Psoas muscle (tissue), 8 donors: ENCODE measurements around the gene CAMK2B. TPM values are rescaled to one million over a fixed set of nuclear protein-coding genes. Genes with fewer than 3 reads are reported as not detected.

Experiments used
- ATAC-seq, 4 donors: fragments of 200-7000 bp; cut with Tn5 transposase; one replicate each; pipeline ENCODE4 v1.9.1; 2020; ENCODE audit warnings: moderate library complexity in 3 of 4, mild to moderate bottlenecking in 2 of 4
- DNase-seq, 2 donors: peaks; one replicate each; pipeline ENCODE4 v3.0.0-alpha.2; 2020
- H3K27ac ChIP-seq: fragments of 200-600 bp; one replicate; pipeline ENCODE4 v1.8.0; 2022
- H3K27me3 ChIP-seq, 3 donors: fragments of 200-600 bp in 1 of 3; one replicate each; pipeline versions ENCODE4 v1.6.1 to v1.8.0; 2013 to 2022; ENCODE audit warnings: low read length in 2 of 3, mild to moderate bottlenecking in 2 of 3, moderate library complexity in 1 of 3; ENCODE audit not compliant: insufficient read depth in 3 of 3
- H3K36me3 ChIP-seq, 2 donors: fragments of 200-600 bp in 1 of 2; one replicate each; pipeline versions ENCODE4 v1.6.1 to v1.8.0; 2013 to 2022; ENCODE audit warnings: low read depth in 1 of 2, mild to moderate bottlenecking in 1 of 2, moderate library complexity in 1 of 2; ENCODE audit not compliant: insufficient read depth in 1 of 2
- H3K4me1 ChIP-seq: fragments of 200-600 bp; one replicate; pipeline ENCODE4 v1.8.0; 2022
- H3K4me3 ChIP-seq: fragments of 200-600 bp; one replicate; pipeline ENCODE4 v1.8.0; 2022; ENCODE audit warnings: mild to moderate bottlenecking
- H3K9me3 ChIP-seq: fragments of 200-600 bp; one replicate; pipeline ENCODE4 v1.8.0; 2022
- CTCF ChIP-seq: fragments of 200-600 bp; IDR thresholded peaks from one replicate; pipeline ENCODE4 v1.8.0; 2022; ENCODE audit warnings: antibody characterized with exemption
- WGBS, 3 donors: extraction: QIAGEN DNeasy Blood & Tissue Kit; methylation state at CpG; one replicate each; pipeline versions ENCODE4 v1.1.6 to v1.1.7; 2013; 5-methylcytosine and 5-hydroxymethylcytosine counted together
- intact Hi-C, 2 donors: fragments of 100-400 bp; cut with DNase I; formaldehyde crosslinking; loops; one replicate each; pipeline versions ENCODE4 v1.11.0 to v1.14.2; 2022
- polyA plus RNA-seq, 3 donors: library from polyadenylated mRNA; stranded (reverse); fragments of 200-250 nt; gene quantifications; one replicate each; pipeline ENCODE4 v1.2.3, GENCODE V29; 2013
- total RNA-seq, 4 donors: library from RNA; stranded (reverse); fragmentation: NEBNext Ultra II Directional in 2 of 4; extraction: Animal tissue kit (Norgen Biotek cat#: 25700) in 2 of 4; gene quantifications; one replicate each; pipeline versions ENCODE4 v1.2.1 to v1.2.4, GENCODE V29; 2021 to 2023
- donor health status: healthy with polysubstance abuse.
- donor health status: DM: no; HTN: no; CAD: no; lungs with moderate emphysema.
- donor health status: Bipolar disorder and iron deficiency.
- donor health status: healthy.
- donor health status: DM: yes; HTN: yes; CAD: no.
- donor health status: DM: no; HTN: no; CAD: no.
- donor health status: DM: no; HTN: no; CAD: no.
- donor health status: DM: yes; HTN: yes; CAD: no.

The CAMK2B gene
- total and polyA plus RNA-seq, 7 donors = 14.5 to 81.4 (median 50.0) TPM

GRCh38 chr7:44267178-44267577, 58.2 kb downstream of the CAMK2B start:
- Histone ChIP-seq H3K9me3 (no peaks in the 10 kb centered on the region), H3K27me3 (no peaks in the 10 kb centered on the region), H3K36me3 (no peaks in the 10 kb centered on the region), H3K27ac (no peak overlapping the region), H3K4me1 (peaks cover 73% of the 10 kb centered on the region), H3K4me3 (no peak overlapping the region)
- no peak for DNase-seq
- TF ChIP-seq CTCF = no peak
- 92 to 100% (median 94%) methylated on average over 3 of the region's 3 CpGs for WGBS, 3 donors
- intact Hi-C loops = no loop called here
- no peak for ATAC-seq

GRCh38 chr7:44266526-44266925, 58.9 kb downstream of the CAMK2B start:
- H3K27ac ChIP-seq = peak overlapping the region; percentile 32
- intact Hi-C loops = no loop called here
- no peaks in the 10 kb centered on the region for H3K27me3 ChIP-seq
- H3K4me1 ChIP-seq = peaks cover 79% of the 10 kb centered on the region
- TF ChIP-seq CTCF = no peak
- peaks cover 0 to 4% of the 10 kb centered on the region in 2 donors for H3K36me3 ChIP-seq
- DNase-seq = no peak
- H3K4me3 ChIP-seq = no peak overlapping the region
- H3K9me3 ChIP-seq = no peaks in the 10 kb centered on the region
- no peak for ATAC-seq
- WGBS, 3 donors = 87 to 94% (median 89%) methylated on average over 8 of the region's 8 CpGs

GRCh38 chr7:44265728-44266127, 59.7 kb downstream of the CAMK2B start:
- intact Hi-C loops = no loop called here
- no peak for TF ChIP-seq CTCF
- WGBS, 3 donors = 31 to 41% (median 34%) methylated on average over 8 of the region's 8 CpGs
- DNase-seq = no peak
- H3K27ac ChIP-seq = peak overlapping the region; percentile 32
- no peaks in the 10 kb centered on the region for H3K9me3 ChIP-seq
- H3K4me1 ChIP-seq = peaks cover 79% of the 10 kb centered on the region
- peak in 2 of 4 donors; percentile 33 to 44 for ATAC-seq
- H3K4me3 ChIP-seq = no peak overlapping the region
- no peaks in the 10 kb centered on the region for H3K27me3 ChIP-seq
- peaks cover 0 to 4% of the 10 kb centered on the region in 2 donors for H3K36me3 ChIP-seq

DNA sequence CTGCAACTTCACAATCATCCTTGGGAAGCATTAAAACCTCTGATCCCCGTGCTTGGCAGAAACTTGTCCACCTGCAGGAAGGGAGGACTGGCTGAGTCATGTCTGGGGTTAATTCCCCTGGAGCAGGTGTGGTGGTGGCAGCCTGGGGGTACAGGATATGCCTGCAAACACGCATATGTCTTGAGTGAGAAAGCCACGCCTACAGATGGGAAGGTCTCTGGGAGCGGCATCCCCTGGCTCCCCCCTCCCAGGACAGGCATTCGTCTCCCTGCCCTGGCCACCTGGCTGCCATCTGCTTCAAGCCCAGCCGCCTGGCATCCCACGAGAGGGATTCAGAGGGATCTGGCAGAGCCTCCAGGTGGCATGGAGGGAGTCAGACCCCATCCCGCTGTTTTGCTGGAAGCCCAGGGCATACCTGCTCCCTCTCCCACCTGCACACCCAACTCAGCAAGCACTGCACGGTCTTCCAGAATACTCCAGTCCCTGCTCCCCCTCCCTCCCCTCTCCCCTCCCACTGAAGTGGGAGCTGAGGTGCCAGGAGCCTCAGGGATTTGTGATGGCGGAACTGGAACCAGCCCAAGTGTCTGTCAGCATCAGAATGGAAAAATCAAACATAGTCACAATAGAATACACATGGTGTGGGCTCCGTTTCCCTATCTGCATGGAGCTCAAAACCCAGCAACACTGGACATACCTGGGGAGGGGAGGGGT, 61.0 kb downstream of the CAMK2B start:
- H3K4me3 ChIP-seq = no peak overlapping the region
- no peaks in the 10 kb centered on the region for H3K9me3 ChIP-seq
- peaks cover 0 to 4% of the 10 kb centered on the region in 2 donors for H3K36me3 ChIP-seq
- ATAC-seq = no peak
- intact Hi-C loops = no loop called here
- H3K27me3 ChIP-seq = no peaks in the 10 kb centered on the region
- DNase-seq = no peak
- no peak for TF ChIP-seq CTCF
- peaks cover 80% of the 10 kb centered on the region for H3K4me1 ChIP-seq
- H3K27ac ChIP-seq = no peak overlapping the region
- WGBS, 3 donors = 27 to 47% (median 43%) methylated on average over 11 of the region's 11 CpGs
